K562 (cell line): Measurements from ENCODE around the gene USF2. TPM values are rescaled to one million over a fixed set of nuclear protein-coding genes. Genes with fewer than 3 reads are reported as not detected.

Experiments used
- ATAC-seq: fragments of 200-7000 bp; cut with Tn5 transposase; 3 replicates; pipeline ENCODE4 v1.9.1; 2020; ENCODE audit warnings: moderate library complexity
- BruUV-seq: library from RNA; stranded (reverse); fragments of 400-500 nt; replicated peaks from 2 replicates; lab custom pipeline; 2021; lab: Mats Ljungman, UMichigan
- CTCF ChIA-PET: fragments of 300-600 bp; formaldehyde crosslinking; extraction: SDS; loops from one replicate; lab custom pipeline; 2021; ENCODE audit warnings: low intra/inter-chr PET ratio; lab: Yijun Ruan, JAX
- POLR2A ChIA-PET: fragments of 300-600, 350-650 bp; sonication (Branson Sonifier 250); formaldehyde crosslinking; extraction: SDS; loops from one replicate; lab custom pipeline; 2021; ENCODE audit warnings: antibody characterized with exemption, inconsistent platforms; lab: Yijun Ruan, JAX
- DNase-seq, 4 experiments: peaks; one replicate each; pipeline versions ENCODE4 v3.0.0 to v3.0.0-alpha.2; 2011 to 2018; ENCODE audit warnings: low spot score in 3 of 4, mixed read lengths in 3 of 4; ENCODE audit errors: extremely low read depth in 1 of 4
- FAIRE-seq: peaks from 2 replicates; lab custom pipeline; 2011; peaks lifted over from hg19 to GRCh38; lab: Jason Lieb, UNC
- H2AFZ ChIP-seq: 2 replicates; pipeline ENCODE4 v1.6.0; 2011; ENCODE audit warnings: low read depth, low read length, control low read depth, inconsistent platforms
- H3K27ac ChIP-seq: fragments of 200-600 bp; 3 replicates; pipeline ENCODE4 v1.8.0; 2011; ENCODE audit warnings: low read depth, mild to moderate bottlenecking, control low read depth, inconsistent platforms, low read length, moderate library complexity, mixed read lengths; ENCODE audit errors: extremely low read depth
- H3K27me3 ChIP-seq, 2 experiments: fragments of 300-600 bp in 1 of 2; 2 replicates in 1 of 2; 3 replicates in 1 of 2; pipeline versions ENCODE4 v1.6.0 to v1.8.0; 2011; ENCODE audit warnings: inconsistent platforms in 2 of 2, low read length in 2 of 2, mild to moderate bottlenecking in 1 of 2, mixed read lengths in 1 of 2, moderate library complexity in 1 of 2; ENCODE audit not compliant: control insufficient read depth in 2 of 2, insufficient read depth in 2 of 2
- H3K36me3 ChIP-seq: fragments of 300-600 bp; 3 replicates; pipeline ENCODE4 v1.8.0; 2011; ENCODE audit warnings: mild to moderate bottlenecking, low read length, inconsistent platforms; ENCODE audit not compliant: control insufficient read depth, insufficient read depth
- H3K4me1 ChIP-seq, 2 experiments: fragments of 200-600 bp in 1 of 2; replicated peaks in 1 of 2; 2 replicates in 1 of 2; 3 replicates in 1 of 2; pipeline versions ENCODE4 v1.5.1 to v1.8.0; 2011; ENCODE audit warnings: inconsistent platforms in 2 of 2, low read length in 2 of 2, mild to moderate bottlenecking in 1 of 2, mixed read lengths in 1 of 2, moderate library complexity in 1 of 2; ENCODE audit not compliant: control insufficient read depth in 2 of 2, insufficient read depth in 2 of 2
- H3K4me2 ChIP-seq: 2 replicates; pipeline ENCODE4 v1.6.1; 2011; ENCODE audit warnings: low read length, control low read depth, inconsistent platforms, mixed read lengths; ENCODE audit not compliant: insufficient read depth
- H3K4me3 ChIP-seq: fragments of 200-600 bp; sonication (generic), shearing (Covaris generic); 2 replicates; pipeline ENCODE4 v1.5.1; 2016; ENCODE audit warnings: control low read depth, inconsistent platforms
- H3K79me2 ChIP-seq: fragments of 200-600 bp; 3 replicates; pipeline ENCODE4 v1.8.0; 2011; ENCODE audit warnings: low read length, inconsistent platforms; ENCODE audit not compliant: control insufficient read depth, insufficient read depth
- H3K9ac ChIP-seq, 2 experiments: 2 replicates each; pipeline versions ENCODE4 v1.6.0 to v1.6.1; 2011; ENCODE audit warnings: low read depth in 2 of 2, low read length in 2 of 2, control low read depth in 1 of 2, inconsistent platforms in 1 of 2, mild to moderate bottlenecking in 1 of 2, mixed read lengths in 1 of 2; ENCODE audit not compliant: insufficient read depth in 1 of 2
- H3K9me1 ChIP-seq: one replicate; pipeline ENCODE4 v1.6.0; 2011; ENCODE audit warnings: inconsistent platforms, mild to moderate bottlenecking, low read length, moderate library complexity; ENCODE audit not compliant: control insufficient read depth, insufficient read depth
- H3K9me3 ChIP-seq: replicated peaks from 2 replicates; pipeline ENCODE4 v1.5.1; 2011; ENCODE audit warnings: low read depth, low read length, inconsistent platforms; ENCODE audit not compliant: control insufficient read depth, insufficient read depth
- H4K20me1 ChIP-seq: replicated peaks from 2 replicates; pipeline ENCODE4 v1.6.1; 2011; ENCODE audit warnings: low read length, inconsistent platforms, mixed read lengths; ENCODE audit not compliant: control insufficient read depth, insufficient read depth
- CAMTA2 ChIP-seq: fragments of 250-450 bp; sonication (Bioruptor Pico); conservative IDR thresholded peaks from 2 replicates; pipeline ENCODE4 v1.5.1; 2022
- KDM5B ChIP-seq: fragments of 200-600 bp; sonication (generic); IDR thresholded peaks from 2 replicates; pipeline ENCODE4 v1.6.1; 2012; ENCODE audit warnings: low read depth, mild to moderate bottlenecking, moderate library complexity, low read length, control low read depth, inconsistent platforms; ENCODE audit not compliant: insufficient replicate concordance
- POLR2A ChIP-seq: fragments of 450-650 bp; conservative IDR thresholded peaks from 2 replicates; pipeline ENCODE4 v1.6.1; 2016
- POLR2AphosphoS2 ChIP-seq: IDR thresholded peaks from 2 replicates; pipeline ENCODE4 v1.6.1; 2012; ENCODE audit warnings: low read length, improper control_type of control experiment
- POLR2G ChIP-seq: fragments of 200-400 bp; formaldehyde crosslinking; IDR thresholded peaks from 2 replicates; pipeline ENCODE4 v1.6.1; 2017; ENCODE audit warnings: low read depth, mild to moderate bottlenecking, antibody characterized with exemption, low read length, moderate library complexity
- RBFOX2 ChIP-seq: fragments of 200-400 bp; formaldehyde crosslinking; IDR thresholded peaks from 2 replicates; pipeline ENCODE4 v1.6.1; 2017; ENCODE audit warnings: low read depth, mild to moderate bottlenecking, low read length, moderate library complexity
- RBM22 ChIP-seq: fragments of 200-400 bp; formaldehyde crosslinking; IDR thresholded peaks from 2 replicates; pipeline ENCODE4 v1.6.1; 2018; ENCODE audit warnings: low read length, low read depth; ENCODE audit not compliant: poor library complexity, severe bottlenecking
- WGBS: fragments of 100-300 bp; shearing (Covaris generic); methylation state at CpG from one replicate; pipeline ENCODE4 v1.1.6; 2016; ENCODE audit warnings: low coverage, mixed read lengths; ENCODE audit not compliant: insufficient coverage; ENCODE audit errors: missing lambda C conversion rate; 5-methylcytosine and 5-hydroxymethylcytosine counted together
- in situ Hi-C: fragments of 300-500 bp; cut with MboI; formaldehyde crosslinking; loops from 4 replicates; pipeline ENCODE4 v1.15.0; 2018; ENCODE audit warnings: inconsistent platforms, mixed read lengths
- intact Hi-C: fragments of 100-400 bp; cut with micrococcal nuclease; formaldehyde crosslinking; loops from 2 replicates; pipeline ENCODE4 v1.14.2; 2022
- polyA plus RNA-seq, 8 experiments: library from polyadenylated mRNA; depleted of rRNA in 4 of 8; stranded (reverse) in 5 of 8; unstranded in 3 of 8; fragments of >200 nt; fragmentation: Nextera tagmentation in 2 of 8; fragmentation: Illumina TruSeq in 1 of 8; extraction: Ambion mirVana in 2 of 8; extraction: Trizol in 1 of 8; gene quantifications; 2 replicates each; pipeline versions ENCODE4 v1.2.1 to v1.2.3, GENCODE V29; 2011 to 2014; ENCODE audit warnings: inconsistent platforms in 1 of 8, missing spikeins in 1 of 8
- total RNA-seq, 7 experiments: library from RNA; depleted of rRNA in 6 of 7; stranded (reverse); fragments of >200 nt in 6 of 7; fragmentation: Illumina TruSeq in 2 of 7; extraction: Trizol in 2 of 7; gene quantifications; 2 replicates each; pipeline versions ENCODE4 v1.2.1 to v1.2.3, GENCODE V29; 2011 to 2021; ENCODE audit warnings: low replicate concordance in 1 of 7
- TF ChIP-seq, protein P1 (sequence below): fragments of 450-650 bp; formaldehyde crosslinking; IDR thresholded peaks from 2 replicates; pipeline ENCODE4 v1.4.0; 2022; ENCODE audit warnings: missing genetic modification characterization

The USF2 gene
- total and polyA plus RNA-seq, 9 of the 15 experiments (the other 6 are each of a cell fraction or from before 2014, with no cell fraction given) = 0.27 to 93.7 (median 58.4) TPM

DNA sequence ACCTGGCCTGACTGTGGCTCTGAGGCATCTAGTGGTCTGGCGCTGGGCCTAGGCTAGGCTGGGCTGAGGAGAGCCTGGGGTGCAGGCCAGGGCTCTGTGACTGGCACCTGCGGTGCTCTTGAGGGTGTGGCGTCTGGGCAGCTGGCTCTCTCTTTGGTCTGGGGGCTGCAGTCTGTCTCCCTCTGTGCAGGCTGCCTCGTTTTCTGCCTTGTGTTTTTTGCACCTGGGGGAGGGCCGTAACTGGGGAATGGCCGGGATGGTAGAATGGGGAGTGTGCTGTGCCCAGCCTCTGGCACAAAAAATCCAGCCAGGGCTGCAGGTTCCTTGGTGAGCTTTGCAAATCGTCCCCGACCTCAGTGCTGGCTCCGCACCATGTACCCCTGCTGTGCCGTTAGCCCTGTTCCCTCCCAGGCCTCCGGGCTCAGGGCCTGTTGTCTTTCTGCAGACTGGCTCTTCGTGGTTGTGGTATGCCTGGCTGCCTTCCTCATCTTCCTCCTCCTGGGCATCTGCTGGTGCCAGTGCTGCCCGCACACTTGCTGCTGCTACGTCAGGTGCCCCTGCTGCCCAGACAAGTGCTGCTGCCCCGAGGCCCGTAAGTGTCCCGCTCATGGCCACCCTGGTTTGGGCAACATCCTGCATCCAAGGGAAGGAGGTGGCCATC, 6.5 kb upstream of the USF2 start:
- intact Hi-C loops (no loop called here), in situ Hi-C loops (no loop called here)
- FAIRE-seq = no peak
- Histone ChIP-seq H3K9me1 (no peaks in the 10 kb centered on the region), H3K4me1 (peaks cover 8 to 33% of the 10 kb centered on the region in 2 experiments; a peak in 4 of 5 replicates), H2AFZ (no peak overlapping the region), H4K20me1 (no peaks in the 10 kb centered on the region), H3K4me3 (no peak overlapping the region), H3K79me2 (peaks cover 10% of the 10 kb centered on the region), H3K9ac (peak overlapping the region in 1 of 2 experiments; percentile 54; a peak in 2 of 4 replicates), H3K36me3 (peaks cover 94% of the 10 kb centered on the region), H3K27ac (no peak overlapping the region), H3K27me3 (no peaks in the 10 kb centered on the region), H3K9me3 (no peaks in the 10 kb centered on the region), H3K4me2 (no peak overlapping the region)
- ATAC-seq = no peak
- ChIA-PET CTCF (no interaction called here), POLR2A (interaction anchor here (0.6 to 0.9 kb wide), 2 partner anchors 114 to 119 kb away, joined by 3 read pairs; no protein-coding TSS in a partner anchor)
- WGBS = 89% methylated on average over 16 of the region's 17 CpGs
- DNase-seq = no peak
- TF ChIP-seq KDM5B = no peak
- TF ChIP-seq POLR2G = peak; percentile 69
- no peak for TF ChIP-seq CAMTA2 (CRISPR knock-in tag)
- peak; percentile 45; the same call in 1 of the 2 replicates for TF ChIP-seq POLR2A
- TF ChIP-seq RBM22 = peak; percentile 43
- TF ChIP-seq RBFOX2 = peak; percentile 58
- TF ChIP-seq, protein P1, sequence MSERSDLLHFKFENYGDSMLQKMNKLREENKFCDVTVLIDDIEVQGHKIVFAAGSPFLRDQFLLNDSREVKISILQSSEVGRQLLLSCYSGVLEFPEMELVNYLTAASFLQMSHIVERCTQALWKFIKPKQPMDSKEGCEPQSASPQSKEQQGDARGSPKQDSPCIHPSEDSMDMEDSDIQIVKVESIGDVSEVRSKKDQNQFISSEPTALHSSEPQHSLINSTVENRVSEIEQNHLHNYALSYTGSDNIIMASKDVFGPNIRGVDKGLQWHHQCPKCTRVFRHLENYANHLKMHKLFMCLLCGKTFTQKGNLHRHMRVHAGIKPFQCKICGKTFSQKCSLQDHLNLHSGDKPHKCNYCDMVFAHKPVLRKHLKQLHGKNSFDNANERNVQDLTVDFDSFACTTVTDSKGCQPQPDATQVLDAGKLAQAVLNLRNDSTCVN (CRISPR knock-in tag) = no peak
- TF ChIP-seq POLR2AphosphoS2 = 0 out of 2 replicates have a peak, but pooled peaks have one; percentile 26
- BruUV-seq = no TSS peak
